NOMO-1 treated with DMSO at 0.1 percent for 48 hours (cell line): ENCODE data around the gene PIBF1.

ENCODE experiments used
- DNase-seq: peaks from one replicate; lab custom pipeline; 2025; ENCODE audit not compliant: unreplicated experiment; lab: John Stamatoyannopoulos, UW

The PIBF1 gene

GRCh38 chr13:73059460-73060250 is 277.7 kb downstream of the PIBF1 start:
- no peak for DNase-seq

- no peak for DNase-seq
Measured at GRCh38 chr13:73060251-73061160, 278.6 kb downstream of the PIBF1 start.

- no peak for DNase-seq
Measured at GRCh38 chr13:73061473-73061872, 279.5 kb downstream of the PIBF1 start.

- no peak for DNase-seq
Measured at GRCh38 chr13:73061876-73062275, 279.9 kb downstream of the PIBF1 start.

- DNase-seq: no peak
Measured at GRCh38 chr13:73062468-73062867, 280.5 kb downstream of the PIBF1 start.

GRCh38 chr13:73063166-73063565 is 281.2 kb downstream of the PIBF1 start:
- no peak for DNase-seq

- DNase-seq: no peak
Measured at GRCh38 chr13:73065036-73065435, 283.1 kb downstream of the PIBF1 start.

- no peak for DNase-seq
Measured at GRCh38 chr13:73065665-73066340, 283.9 kb downstream of the PIBF1 start.
